Motor neuron (in vitro differentiated cells): ENCODE results near the gene LCLAT1. TPM values are rescaled to one million over a fixed set of nuclear protein-coding genes. Genes with fewer than 3 reads are reported as not detected.

Experiments
- ATAC-seq, 8 experiments: fragments of 200-7000 bp; cut with Tn5 transposase; replicated peaks in 6 of 8; 2 replicates each; pipeline ENCODE4 v1.8.0; 2021; ENCODE audit warnings: mild to moderate bottlenecking in 8 of 8, moderate library complexity in 8 of 8
- H3K27ac ChIP-seq, 2 donors: fragments of 250-450 bp; sonication (Bioruptor Pico); 2 replicates each; pipeline ENCODE4 v1.9.0; 2021; ENCODE audit warnings: antibody characterized with exemption in 2 of 2, mild to moderate bottlenecking in 2 of 2, moderate library complexity in 1 of 2
- H3K4me1 ChIP-seq, 2 donors: fragments of 250-450 bp; sonication (Bioruptor Pico); replicated peaks in 1 of 2; 2 replicates each; pipeline ENCODE4 v1.6.1; 2021; ENCODE audit warnings: antibody characterized with exemption in 2 of 2, mild to moderate bottlenecking in 2 of 2, moderate library complexity in 1 of 2
- H3K4me3 ChIP-seq, 5 donors: fragments of 250-450 bp; sonication (Bioruptor Pico); 2 replicates each; pipeline ENCODE4 v1.9.0; 2021; ENCODE audit warnings: antibody characterized with exemption in 5 of 5, mild to moderate bottlenecking in 5 of 5, moderate library complexity in 4 of 5
- WGBS, 10 experiments: fragments of 450-650 bp; shearing (Covaris generic); methylation state at CpG; one replicate each; pipeline ENCODE4 v1.0.0; 2022; 5-methylcytosine and 5-hydroxymethylcytosine counted together
- in situ Hi-C, 9 experiments: fragments of 400-800 bp; cut with MboI; loops; one replicate each; pipeline ENCODE4 v1.15.0; 2021; ENCODE audit warnings: low sequenced_read_pairs in 9 of 9, low pct_unique_long_range_greater_than_20kb in 2 of 9; ENCODE audit not compliant: unreplicated experiment in 9 of 9
- total RNA-seq, 8 experiments: library from RNA; unstranded; fragments of 300-600 nt; gene quantifications; 2 replicates each; pipeline versions ENCODE4 v1.2.3 to v1.2.4, GENCODE V29; 2022

Gene LCLAT1
- total RNA-seq, 8 experiments from 2014 or later = 9.8 to 39.2 (median 12.9) TPM

GRCh38 chr2:30446602-30447148 lies 371 bp upstream of the LCLAT1 start:
- H3K4me3 ChIP-seq = peak overlapping the region; percentile 83 to 98 (median 96)
- peak in 3 of 8 experiments; percentile 4 to 31 (median 7) for ATAC-seq
- peak overlapping the region; percentile 61 to 63 for H3K27ac ChIP-seq
- in situ Hi-C loops = loop anchor here in 1 of 9 experiments (25.0 kb wide), 1 partner anchor 209 kb away; the partner anchor contains the start of gene LBH
- WGBS, 10 experiments = 0 to 67% (median 12%) methylated on average over 1 to 12 of the region's 12 CpGs; no CpG with 5 or more reads in 1 of the 10 experiments
- peaks cover 6 to 13% of the 10 kb centered on the region in 2 donors for H3K4me1 ChIP-seq

GRCh38 chr2:30448308-30448707 lies 1.3 kb downstream of the LCLAT1 start:
- in situ Hi-C loops = loop anchor here in 1 of 9 experiments (25.0 kb wide), 1 partner anchor 211 kb away; the partner anchor contains the start of gene LBH
- Histone ChIP-seq H3K4me1 (peaks cover 6 to 13% of the 10 kb centered on the region in 2 donors), H3K27ac (no peak overlapping the region), H3K4me3 (peak overlapping the region in 4 of 5 donors; percentile 87 to 98 (median 96))
- 46 to 90% (median 82%) methylated on average over 2 to 4 of the region's 4 CpGs for WGBS, 10 experiments
- ATAC-seq = no peak

GRCh38 chr2:30448866-30449265 lies 1.8 kb downstream of the LCLAT1 start:
- in situ Hi-C loops = loop anchor here in 1 of 9 experiments (25.0 kb wide), 1 partner anchor 212 kb away; the partner anchor contains the start of gene LBH

GRCh38 chr2:30450025-30450424 lies 3.0 kb downstream of the LCLAT1 start:
- H3K27ac ChIP-seq = no peak overlapping the region
- peaks cover 6 to 13% of the 10 kb centered on the region in 2 donors for H3K4me1 ChIP-seq
- WGBS, 10 experiments = 36 to 100% (median 100%) methylated on average over 1 of the region's 1 CpG; no CpG with 5 or more reads in 4 of the 10 experiments
- no peak overlapping the region for H3K4me3 ChIP-seq
- in situ Hi-C loops = loop anchor here in 1 of 9 experiments (25.0 kb wide), 2 partner anchors 213 to 237 kb away; partner anchors contain the start of gene LBH
- no peak for ATAC-seq

More at GRCh38 chr2:30448866-30449265, 1.8 kb downstream of the LCLAT1 start:
- ATAC-seq = no peak
- WGBS, 10 experiments = 45 to 100% (median 88%) methylated on average over 1 to 2 of the region's 2 CpGs; no CpG with 5 or more reads in 3 of the 10 experiments
- peaks cover 6 to 13% of the 10 kb centered on the region in 2 donors for H3K4me1 ChIP-seq
- no peak overlapping the region for H3K27ac ChIP-seq
- no peak overlapping the region for H3K4me3 ChIP-seq

- Histone ChIP-seq H3K4me3 (no peak overlapping the region), H3K4me1 (peaks cover 2 to 5% of the 10 kb centered on the region in 2 donors), H3K27ac (no peak overlapping the region)
- ATAC-seq = no peak
- in situ Hi-C loops = loop anchor here in 1 of 9 experiments (25.0 kb wide), 2 partner anchors 216 to 234 kb away; partner anchors contain the start of gene LBH
- 71 to 100% (median 86%) methylated on average over 1 to 5 of the region's 5 CpGs; no CpG with 5 or more reads in 1 of the 10 experiments for WGBS, 10 experiments
Measured at GRCh38 chr2:30453498-30453897, 6.5 kb downstream of the LCLAT1 start.

- no peak overlapping the region for H3K27ac ChIP-seq
- peaks cover 0 to 4% of the 10 kb centered on the region in 2 donors for H3K4me1 ChIP-seq
- WGBS, 10 experiments = 64 to 94% (median 90%) methylated on average over 2 to 6 of the region's 6 CpGs; no CpG with 5 or more reads in 2 of the 10 experiments
- ATAC-seq = no peak
- in situ Hi-C loops = loop anchor here in 1 of 9 experiments (25.0 kb wide), 2 partner anchors 217 to 233 kb away; partner anchors contain the start of gene LBH
- no peak overlapping the region for H3K4me3 ChIP-seq
Measured at GRCh38 chr2:30454571-30454970, 7.5 kb downstream of the LCLAT1 start.

- WGBS, 10 experiments = 41 to 92% (median 59%) methylated on average over 2 to 6 of the region's 7 CpGs
- in situ Hi-C loops = loop anchor here in 1 of 9 experiments (25.0 kb wide), 2 partner anchors 218 to 232 kb away; partner anchors contain the start of gene LBH
Measured at GRCh38 chr2:30455114-30455738, 8.2 kb downstream of the LCLAT1 start.

GRCh38 chr2:30456106-30456505 lies 9.1 kb downstream of the LCLAT1 start:
- in situ Hi-C loops = loop anchor here in 1 of 9 experiments (25.0 kb wide), 2 partner anchors 219 to 231 kb away; partner anchors contain the start of gene LBH
- H3K4me1 ChIP-seq = peaks cover 0 to 4% of the 10 kb centered on the region in 2 donors
- no peak overlapping the region for H3K4me3 ChIP-seq
- 80 to 100% (median 100%) methylated on average over 1 to 2 of the region's 2 CpGs; no CpG with 5 or more reads in 6 of the 10 experiments for WGBS, 10 experiments
- no peak overlapping the region for H3K27ac ChIP-seq
- ATAC-seq = no peak

More at GRCh38 chr2:30455114-30455738, 8.2 kb downstream of the LCLAT1 start:
- Histone ChIP-seq H3K4me1 (peaks cover 0 to 4% of the 10 kb centered on the region in 2 donors), H3K27ac (no peak overlapping the region), H3K4me3 (no peak overlapping the region)
- peak in 3 of 8 experiments; percentile 59 to 88 (median 76) for ATAC-seq

- WGBS, 10 experiments = 75 to 100% (median 100%) methylated on average over 1 to 2 of the region's 2 CpGs
- Histone ChIP-seq H3K4me1 (peaks cover 0 to 4% of the 10 kb centered on the region in 2 donors), H3K27ac (no peak overlapping the region), H3K4me3 (no peak overlapping the region)
- in situ Hi-C loops = loop anchor here in 1 of 9 experiments (25.0 kb wide), 2 partner anchors 219 to 231 kb away; partner anchors contain the start of gene LBH
- no peak for ATAC-seq
Measured at GRCh38 chr2:30456579-30456978, 9.5 kb downstream of the LCLAT1 start.

- in situ Hi-C loops = loop anchor here in 1 of 9 experiments (25.0 kb wide), 2 partner anchors 220 to 230 kb away; partner anchors contain the start of gene LBH
- Histone ChIP-seq H3K27ac (no peak overlapping the region), H3K4me1 (peaks cover 0 to 4% of the 10 kb centered on the region in 2 donors), H3K4me3 (no peak overlapping the region)
- peak in 4 of 8 experiments; percentile 19 to 64 (median 48) for ATAC-seq
Measured at GRCh38 chr2:30457296-30457695, 10.2 kb downstream of the LCLAT1 start.

- no peak overlapping the region for H3K27ac ChIP-seq
- in situ Hi-C loops = loop anchor here in 1 of 9 experiments (25.0 kb wide), 2 partner anchors 222 to 228 kb away; partner anchors contain the start of gene LBH
- WGBS, 10 experiments = 0 to 80% (median 25%) methylated on average over 1 to 2 of the region's 2 CpGs; no CpG with 5 or more reads in 2 of the 10 experiments
Measured at GRCh38 chr2:30459140-30459539, 12.1 kb downstream of the LCLAT1 start.

GRCh38 chr2:30462131-30462857 lies 15.2 kb downstream of the LCLAT1 start:
- in situ Hi-C loops = loop anchor here in 1 of 9 experiments (25.0 kb wide), 2 partner anchors 225 kb away; partner anchors contain the start of gene LBH
- ATAC-seq = no peak
- Histone ChIP-seq H3K4me3 (no peak overlapping the region), H3K27ac (no peak overlapping the region), H3K4me1 (no peaks in the 10 kb centered on the region)
- 75 to 100% (median 97%) methylated on average over 1 to 4 of the region's 4 CpGs; no CpG with 5 or more reads in 1 of the 10 experiments for WGBS, 10 experiments

More at GRCh38 chr2:30459140-30459539, 12.1 kb downstream of the LCLAT1 start:
- ATAC-seq = no peak
- Histone ChIP-seq H3K4me1 (peaks cover 0 to 4% of the 10 kb centered on the region in 2 donors), H3K4me3 (no peak overlapping the region)
